Lower lobe of right lung (tissue), 2 donors: ENCODE results near the gene NMT1. TPM values are rescaled to one million over a fixed set of nuclear protein-coding genes. Genes with fewer than 3 reads are reported as not detected.

ENCODE experiments used
- ATAC-seq, 2 donors: fragments of 200-7000 bp; cut with Tn5 transposase; one replicate each; pipeline ENCODE4 v1.9.1; 2020 to 2022; ENCODE audit warnings: mild to moderate bottlenecking in 2 of 2, moderate library complexity in 2 of 2
- DNase-seq: peaks from one replicate; pipeline ENCODE4 v3.0.0-alpha.2; 2020
- H3K27ac ChIP-seq: fragments of 200-600 bp; one replicate; pipeline ENCODE4 v1.8.0; 2022
- H3K27me3 ChIP-seq: fragments of 200-600 bp; one replicate; pipeline ENCODE4 v1.8.0; 2022; ENCODE audit warnings: low read depth
- H3K36me3 ChIP-seq: fragments of 200-600 bp; one replicate; pipeline ENCODE4 v1.8.0; 2022; ENCODE audit warnings: mild to moderate bottlenecking
- H3K4me1 ChIP-seq: fragments of 200-600 bp; one replicate; pipeline ENCODE4 v1.8.0; 2022
- H3K4me3 ChIP-seq: fragments of 200-600 bp; one replicate; pipeline ENCODE4 v1.8.0; 2022; ENCODE audit warnings: mild to moderate bottlenecking
- H3K9me3 ChIP-seq: fragments of 200-600 bp; one replicate; pipeline ENCODE4 v1.8.0; 2022
- CTCF ChIP-seq: fragments of 200-600 bp; IDR thresholded peaks from one replicate; pipeline ENCODE4 v1.8.0; 2022; ENCODE audit warnings: antibody characterized with exemption, mild to moderate bottlenecking
- intact Hi-C: fragments of 100-400 bp; cut with DNase I; formaldehyde crosslinking; loops from one replicate; pipeline ENCODE4 v1.11.0; 2022
- total RNA-seq: library from RNA; stranded (reverse); fragmentation: NEBNext Ultra II Directional; extraction: Animal tissue kit (Norgen Biotek cat#: 25700); gene quantifications from one replicate; pipeline ENCODE4 v1.2.1, GENCODE V29; 2021
- donor health status: DM: no; HTN: yes; CAD: no; lungs with severe emphysema.

The NMT1 gene
- total RNA-seq, 1 donor from 2014 or later = 117 TPM

- peaks cover 94% of the 10 kb centered on the region for H3K36me3 ChIP-seq
- intact Hi-C loops = no loop called here
- no peak for ATAC-seq
- no peaks in the 10 kb centered on the region for H3K27me3 ChIP-seq
- no peak for DNase-seq
- TF ChIP-seq CTCF = no peak
- H3K9me3 ChIP-seq = no peaks in the 10 kb centered on the region
- H3K27ac ChIP-seq = no peak overlapping the region
- H3K4me1 ChIP-seq = peaks cover under 1% of the 10 kb centered on the region
- H3K4me3 ChIP-seq = no peak overlapping the region
Observed at GRCh38 chr17:45104029-45104428, 42.9 kb downstream of the NMT1 start.

- ATAC-seq (no peak), DNase-seq (no peak)
- no peaks in the 10 kb centered on the region for H3K9me3 ChIP-seq
- H3K36me3 ChIP-seq = peaks cover 89% of the 10 kb centered on the region
- no peaks in the 10 kb centered on the region for H3K27me3 ChIP-seq
- intact Hi-C loops = no loop called here
- no peak overlapping the region for H3K4me3 ChIP-seq
- H3K27ac ChIP-seq = no peak overlapping the region
- H3K4me1 ChIP-seq = no peaks in the 10 kb centered on the region
- TF ChIP-seq CTCF = no peak
Observed at GRCh38 chr17:45104497-45104896, 43.4 kb downstream of the NMT1 start.

DNA sequence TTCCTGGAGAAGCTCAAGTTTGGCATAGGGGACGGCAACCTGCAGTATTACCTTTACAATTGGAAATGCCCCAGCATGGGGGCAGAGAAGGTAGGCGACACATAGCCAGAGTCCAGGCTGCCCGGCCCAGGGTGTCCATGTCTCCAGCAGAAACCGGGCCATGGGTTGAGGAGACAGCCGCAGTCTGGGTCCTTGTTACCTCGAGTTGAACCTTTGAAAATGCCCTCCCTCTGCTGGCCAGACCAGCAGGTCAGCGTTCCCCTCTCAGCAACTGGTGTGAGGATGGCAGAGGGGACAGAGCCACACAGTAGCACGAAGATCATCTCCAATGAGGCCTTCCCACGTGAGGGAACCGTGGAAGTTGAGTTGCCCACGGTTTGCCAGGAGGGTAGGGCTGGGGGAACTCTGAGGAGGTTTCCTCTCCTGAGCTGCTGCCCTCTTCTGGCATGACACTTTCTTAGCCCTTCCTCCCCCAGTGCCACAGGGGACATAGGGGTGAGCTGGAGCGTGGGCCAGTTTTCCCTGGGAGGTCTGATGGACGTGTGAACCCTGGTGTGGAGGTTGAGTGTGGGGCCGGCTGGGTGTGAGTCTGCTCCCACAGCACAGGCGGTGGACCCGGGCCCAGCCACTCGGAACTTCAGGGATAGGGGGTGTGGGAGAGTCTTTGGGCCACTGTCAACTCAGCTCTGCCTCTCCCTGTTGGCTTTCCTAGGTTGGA lies 43.9 kb downstream of the NMT1 start:
- no peak for TF ChIP-seq CTCF
- no peak for ATAC-seq
- no peak for DNase-seq
- H3K27ac ChIP-seq = no peak overlapping the region
- H3K4me3 ChIP-seq = no peak overlapping the region
- intact Hi-C loops = no loop called here
- H3K9me3 ChIP-seq = no peaks in the 10 kb centered on the region
- H3K4me1 ChIP-seq = no peaks in the 10 kb centered on the region
- peaks cover 83% of the 10 kb centered on the region for H3K36me3 ChIP-seq
- H3K27me3 ChIP-seq = no peaks in the 10 kb centered on the region

DNA sequence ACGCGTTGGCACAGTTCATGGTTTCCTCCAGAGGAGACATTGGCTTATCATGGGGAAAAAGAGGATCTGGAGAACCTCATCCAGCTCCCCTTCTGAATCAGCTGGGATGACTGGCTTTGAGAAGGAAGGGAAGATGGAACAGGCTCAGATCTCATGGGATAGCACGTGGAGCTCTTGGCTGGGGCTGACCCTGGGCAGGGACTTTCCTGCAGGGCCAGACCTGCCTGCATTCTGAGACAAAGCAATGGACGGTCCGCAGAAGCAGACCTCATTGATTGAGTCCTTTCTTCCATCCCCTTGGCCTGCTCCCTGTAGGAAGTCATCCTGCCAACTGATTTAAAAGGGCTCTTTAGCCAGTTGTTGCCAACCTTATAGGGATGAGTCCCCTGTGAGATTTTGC lies 45.0 kb downstream of the NMT1 start:
- ATAC-seq (no peak), DNase-seq (no peak)
- H3K27me3 ChIP-seq = no peaks in the 10 kb centered on the region
- no peak overlapping the region for H3K4me3 ChIP-seq
- no peaks in the 10 kb centered on the region for H3K9me3 ChIP-seq
- intact Hi-C loops = no loop called here
- H3K27ac ChIP-seq = no peak overlapping the region
- peaks cover 75% of the 10 kb centered on the region for H3K36me3 ChIP-seq
- no peaks in the 10 kb centered on the region for H3K4me1 ChIP-seq
- no peak for TF ChIP-seq CTCF

DNA sequence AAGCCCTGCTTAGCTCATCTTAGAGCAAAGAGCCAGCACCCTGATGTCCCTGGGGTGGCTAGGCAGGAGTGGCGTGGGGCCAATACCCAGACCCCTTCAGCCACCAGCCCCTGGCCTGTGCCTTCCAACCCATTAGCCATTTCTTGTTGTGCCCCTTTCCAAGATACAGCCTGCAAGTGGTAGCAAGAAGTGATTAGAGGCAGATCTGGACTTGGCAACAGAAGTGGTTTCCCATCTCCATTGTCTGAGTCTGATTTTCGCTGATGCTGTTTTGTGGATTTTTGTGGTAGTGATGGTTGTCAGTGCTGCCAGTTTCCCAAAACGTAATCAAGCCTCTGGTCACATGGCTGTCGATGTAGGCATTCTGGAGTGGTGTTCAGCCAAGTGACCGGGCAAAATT lies 45.5 kb downstream of the NMT1 start:
- H3K27ac ChIP-seq = no peak overlapping the region
- TF ChIP-seq CTCF = no peak

More for the DNA sequence above, 45.5 kb downstream of the NMT1 start:
- H3K27me3 ChIP-seq = no peaks in the 10 kb centered on the region
- no peaks in the 10 kb centered on the region for H3K4me1 ChIP-seq
- DNase-seq (no peak), ATAC-seq (no peak)
- intact Hi-C loops = no loop called here
- H3K4me3 ChIP-seq = no peak overlapping the region
- H3K9me3 ChIP-seq = no peaks in the 10 kb centered on the region
- peaks cover 70% of the 10 kb centered on the region for H3K36me3 ChIP-seq
